ENCODE data around the gene TRAF4. TPM values are rescaled to one million over a fixed set of nuclear protein-coding genes. Genes with fewer than 3 reads are reported as not detected.
A peak's percentile ranks its signal among the peaks of the same experiment; 100 is the strongest.

TRAF4 gene
- total RNA-seq, 1 experiment from 2014 or later: 126 TPM

DNA sequence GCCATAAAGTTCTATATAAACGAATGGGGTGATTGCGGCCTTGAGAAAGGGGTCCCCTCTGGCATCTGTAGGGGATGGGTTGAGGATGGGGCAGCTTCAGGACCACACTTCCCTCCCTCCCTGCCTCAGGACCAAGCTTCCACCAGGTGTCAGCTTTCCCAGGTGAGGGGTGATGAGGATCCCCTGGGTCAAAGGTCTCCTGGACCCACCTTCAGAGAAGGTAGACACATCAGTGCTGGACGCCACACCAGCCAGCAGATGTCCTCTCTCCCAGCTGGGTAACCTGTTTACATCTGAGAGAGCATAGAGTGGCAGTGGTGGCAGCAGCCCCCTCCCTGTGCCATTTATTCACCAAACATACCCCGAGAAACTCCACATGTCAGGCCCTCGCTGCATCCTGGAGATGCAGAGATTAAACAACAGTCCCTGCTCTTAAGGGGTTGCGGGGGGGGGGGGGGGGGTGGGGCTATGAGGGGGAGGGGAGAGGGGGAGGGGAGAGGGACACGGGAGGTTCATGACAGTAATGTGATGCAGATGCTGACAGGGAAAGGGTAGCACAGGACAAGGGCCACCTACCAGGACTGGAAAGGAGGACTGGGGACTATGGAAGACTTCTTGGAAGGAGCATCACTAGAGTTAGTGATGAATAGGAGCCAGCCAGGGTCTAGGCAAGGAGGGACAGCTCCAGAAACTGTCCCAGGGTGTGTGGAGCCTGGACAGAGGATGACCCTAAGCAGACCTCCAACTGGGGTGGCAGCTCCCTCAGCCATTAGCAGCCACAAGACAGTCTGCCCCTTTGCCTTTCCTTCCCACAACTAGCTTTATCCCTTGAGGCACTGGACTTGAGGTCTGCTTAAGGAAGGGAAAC is 37.1 kb upstream of the TRAF4 start:
- H3K27ac Mint-ChIP-seq (ENCODE audit: low read depth, unreplicated experiment): no peak overlapping the region
- no TSS peak for BruUV-seq (replicated peaks)
- H3K36me3 Mint-ChIP-seq (ENCODE audit: insufficient read depth, unreplicated experiment): peaks cover 20% of the 10 kb centered on the region
- intact Hi-C loops (cut with micrococcal nuclease): no loop called here
- H3K27me3 Mint-ChIP-seq (ENCODE audit: insufficient read depth, unreplicated experiment): no peaks in the 10 kb centered on the region
- ChIA-PET POLR2A (interaction anchor here (0.6 to 2.2 kb wide), 4 partner anchors 13 to 105 kb away, joined by 3 to 7 read pairs (median 4); partner anchors contain the start of gene RPL23A), CTCF (interaction anchor here (1.0 to 1.2 kb wide), 2 partner anchors 10 to 410 kb away, joined by 3 to 4 read pairs; no protein-coding TSS in a partner anchor)
- H3K4me3 Mint-ChIP-seq (ENCODE audit: unreplicated experiment): no peak overlapping the region
- DNase-seq (ENCODE audit: unreplicated experiment): no peak
- H3K4me1 Mint-ChIP-seq (ENCODE audit: insufficient read depth, unreplicated experiment): peaks cover 6% of the 10 kb centered on the region
- H3K9me3 Mint-ChIP-seq (ENCODE audit: unreplicated experiment): no peaks in the 10 kb centered on the region
- TF ChIP-seq, protein P1, sequence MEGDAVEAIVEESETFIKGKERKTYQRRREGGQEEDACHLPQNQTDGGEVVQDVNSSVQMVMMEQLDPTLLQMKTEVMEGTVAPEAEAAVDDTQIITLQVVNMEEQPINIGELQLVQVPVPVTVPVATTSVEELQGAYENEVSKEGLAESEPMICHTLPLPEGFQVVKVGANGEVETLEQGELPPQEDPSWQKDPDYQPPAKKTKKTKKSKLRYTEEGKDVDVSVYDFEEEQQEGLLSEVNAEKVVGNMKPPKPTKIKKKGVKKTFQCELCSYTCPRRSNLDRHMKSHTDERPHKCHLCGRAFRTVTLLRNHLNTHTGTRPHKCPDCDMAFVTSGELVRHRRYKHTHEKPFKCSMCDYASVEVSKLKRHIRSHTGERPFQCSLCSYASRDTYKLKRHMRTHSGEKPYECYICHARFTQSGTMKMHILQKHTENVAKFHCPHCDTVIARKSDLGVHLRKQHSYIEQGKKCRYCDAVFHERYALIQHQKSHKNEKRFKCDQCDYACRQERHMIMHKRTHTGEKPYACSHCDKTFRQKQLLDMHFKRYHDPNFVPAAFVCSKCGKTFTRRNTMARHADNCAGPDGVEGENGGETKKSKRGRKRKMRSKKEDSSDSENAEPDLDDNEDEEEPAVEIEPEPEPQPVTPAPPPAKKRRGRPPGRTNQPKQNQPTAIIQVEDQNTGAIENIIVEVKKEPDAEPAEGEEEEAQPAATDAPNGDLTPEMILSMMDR (IDR thresholded peaks at IDR 0.05; ENCODE audit: unreplicated experiment): no peak

DNA sequence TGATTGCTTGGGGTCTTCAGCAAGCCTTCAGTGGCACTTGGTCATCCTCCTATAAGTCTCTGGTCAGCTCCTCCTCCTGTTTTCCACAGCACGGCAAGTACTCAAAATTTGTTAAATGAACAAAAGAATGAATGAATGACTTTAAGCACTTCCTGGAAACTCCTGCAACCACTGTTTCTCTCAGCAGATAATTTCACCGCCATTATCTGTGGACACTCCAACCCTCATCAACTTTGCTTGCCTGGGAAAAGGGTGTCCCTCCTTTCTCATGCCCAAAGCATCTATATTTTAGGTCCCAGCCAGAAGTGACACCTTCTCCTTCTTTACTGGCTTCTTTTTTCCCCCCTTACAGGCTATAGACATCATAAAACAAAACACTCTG is 36.5 kb upstream of the TRAF4 start:
- intact Hi-C loops (cut with micrococcal nuclease): no loop called here
- H3K9me3 Mint-ChIP-seq (ENCODE audit: unreplicated experiment): no peaks in the 10 kb centered on the region
- H3K27ac Mint-ChIP-seq (ENCODE audit: low read depth, unreplicated experiment): no peak overlapping the region
- H3K27me3 Mint-ChIP-seq (ENCODE audit: insufficient read depth, unreplicated experiment): no peaks in the 10 kb centered on the region
- peaks cover 21% of the 10 kb centered on the region for H3K36me3 Mint-ChIP-seq (ENCODE audit: insufficient read depth, unreplicated experiment)
- no peak for DNase-seq (ENCODE audit: unreplicated experiment)
- H3K4me1 Mint-ChIP-seq (ENCODE audit: insufficient read depth, unreplicated experiment): peaks cover 7% of the 10 kb centered on the region
- POLR2A ChIA-PET: interaction anchor here (0.6 to 2.3 kb wide), 4 partner anchors 12 to 106 kb away, joined by 3 to 5 read pairs (median 4); partner anchors contain the start of gene RPL23A
- no TSS peak for BruUV-seq (replicated peaks)
- CTCF ChIA-PET: interaction anchor here (1.0 to 1.2 kb wide), 2 partner anchors 9 to 410 kb away, joined by 3 to 4 read pairs; no protein-coding TSS in a partner anchor
- no peak overlapping the region for H3K4me3 Mint-ChIP-seq (ENCODE audit: unreplicated experiment)
- TF ChIP-seq, protein P1 (IDR thresholded peaks at IDR 0.05; ENCODE audit: unreplicated experiment): no peak

DNA sequence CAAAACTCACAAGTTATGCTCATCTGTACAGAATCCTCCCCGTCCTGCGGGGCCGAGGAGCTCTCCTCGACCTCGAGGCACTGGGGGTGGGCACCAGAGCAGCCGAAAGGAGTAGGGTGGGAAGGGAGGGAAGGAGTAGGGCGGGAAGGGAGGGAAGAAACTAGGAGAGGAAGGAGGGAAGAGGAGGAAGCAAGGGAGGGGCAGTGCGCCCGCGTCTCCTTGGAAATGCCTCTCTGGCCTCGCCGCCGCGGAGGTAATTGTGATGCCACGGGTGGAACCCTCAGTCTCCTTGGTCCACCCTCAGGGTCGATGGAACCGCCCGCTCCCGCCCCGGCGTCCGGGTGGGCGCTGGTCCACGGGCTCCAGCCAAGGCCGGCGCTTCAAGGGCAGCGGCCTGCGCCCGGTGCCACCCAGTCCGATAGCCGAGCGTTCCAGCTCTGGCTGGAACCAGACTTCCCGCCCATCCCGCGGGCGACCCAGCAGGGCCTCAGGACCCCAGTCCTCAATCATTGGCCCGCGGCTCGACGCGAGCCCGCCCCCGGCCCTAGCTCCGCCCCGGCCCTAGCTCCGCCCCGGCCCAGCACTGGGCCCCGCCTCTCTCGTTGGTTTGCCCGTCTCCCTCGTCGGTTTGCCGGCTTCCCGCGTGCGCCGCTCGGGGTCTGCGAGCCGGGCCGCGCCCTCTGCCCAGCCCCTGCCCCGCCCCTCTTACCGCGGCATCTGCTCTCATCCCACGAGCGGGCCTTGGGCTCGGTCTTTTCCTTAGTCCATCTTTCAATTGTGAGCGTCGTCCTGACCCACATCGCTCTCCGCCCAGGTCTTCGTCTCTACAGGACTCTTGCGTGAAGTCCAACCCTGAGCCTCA is 32.7 kb upstream of the TRAF4 start:
- intact Hi-C loops (cut with micrococcal nuclease): no loop called here
- ChIA-PET CTCF (interaction anchor here (0.6 to 1.6 kb wide), 2 partner anchors 14 to 28 kb away, joined by 3 to 4 read pairs; no protein-coding TSS in a partner anchor), POLR2A (interaction anchor here (0.6 to 2.3 kb wide), 17 partner anchors 9 to 797 kb away, joined by 3 to 41 read pairs (median 4); partner anchors contain the start of genes FAM222B, RPL23A, SDF2 and SUPT6H)
- Mint-ChIP-seq H3K4me3 (ENCODE audit: unreplicated experiment) (peak overlapping the region; percentile 71), H3K27ac (ENCODE audit: low read depth, unreplicated experiment) (peak overlapping the region; percentile 72), H3K4me1 (ENCODE audit: insufficient read depth, unreplicated experiment) (peaks cover 28% of the 10 kb centered on the region), H3K9me3 (ENCODE audit: unreplicated experiment) (no peaks in the 10 kb centered on the region), H3K36me3 (ENCODE audit: insufficient read depth, unreplicated experiment) (peaks cover 37% of the 10 kb centered on the region), H3K27me3 (ENCODE audit: insufficient read depth, unreplicated experiment) (no peaks in the 10 kb centered on the region)
- TF ChIP-seq, protein P1 (IDR thresholded peaks at IDR 0.05; ENCODE audit: unreplicated experiment): no peak
- peak; percentile 83 for DNase-seq (ENCODE audit: unreplicated experiment)
- no TSS peak for BruUV-seq (replicated peaks)

Data from MCF 10A (cell line).